BE2C (cell line): ENCODE data around the gene AGAP1.

Source experiments
- DNase-seq: peaks from one replicate; pipeline ENCODE4 v3.0.0-alpha.2; 2020
- H3K27me3 ChIP-seq: fragments of 250-450 bp; sonication (Bioruptor Pico); 2 replicates; pipeline ENCODE4 v1.5.1; 2020; ENCODE audit warnings: mild to moderate bottlenecking
- H3K36me3 ChIP-seq: fragments of 250-450 bp; sonication (Bioruptor Pico); 2 replicates; pipeline ENCODE4 v1.5.1; 2020; ENCODE audit warnings: mild to moderate bottlenecking
- H3K4me1 ChIP-seq: fragments of 250-450 bp; sonication (Bioruptor Pico); 2 replicates; pipeline ENCODE4 v1.5.1; 2020
- H3K4me3 ChIP-seq: 2 replicates; pipeline ENCODE4 v1.5.1; 2011; ENCODE audit warnings: low read depth, low read length
- H3K9me3 ChIP-seq: fragments of 250-450 bp; sonication (Bioruptor Pico); 2 replicates; pipeline ENCODE4 v1.5.1; 2020
- TF ChIP-seq, protein P1 (sequence below): IDR thresholded peaks from 2 replicates; pipeline ENCODE4 v1.5.1; 2012; ENCODE audit warnings: mild to moderate bottlenecking, low read depth, low read length

AGAP1 gene

DNA sequence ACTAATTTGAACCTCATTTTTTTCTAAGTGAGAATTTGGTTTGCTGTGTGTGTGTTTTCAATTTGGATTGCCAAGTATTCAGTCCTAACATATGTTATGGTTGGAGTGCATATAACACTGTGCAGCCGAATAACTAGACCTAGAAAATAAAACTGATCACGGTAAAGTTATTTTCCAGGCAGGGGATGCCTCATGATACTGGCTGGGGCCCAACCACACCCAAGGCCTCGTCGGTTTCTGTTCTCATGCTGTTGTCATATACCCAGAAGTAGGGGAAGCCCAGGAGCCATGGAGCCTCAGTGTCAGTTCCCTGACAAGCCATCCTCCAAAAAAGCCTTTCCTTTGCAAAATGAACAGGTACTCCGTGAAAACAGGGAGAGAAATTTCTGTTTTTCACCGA lies 514.2 kb downstream of the AGAP1 start:
- Histone ChIP-seq H3K27me3 (no peaks in the 10 kb centered on the region), H3K9me3 (no peaks in the 10 kb centered on the region), H3K4me1 (no peaks in the 10 kb centered on the region), H3K36me3 (no peaks in the 10 kb centered on the region), H3K4me3 (no peak overlapping the region)
- TF ChIP-seq, protein P1, sequence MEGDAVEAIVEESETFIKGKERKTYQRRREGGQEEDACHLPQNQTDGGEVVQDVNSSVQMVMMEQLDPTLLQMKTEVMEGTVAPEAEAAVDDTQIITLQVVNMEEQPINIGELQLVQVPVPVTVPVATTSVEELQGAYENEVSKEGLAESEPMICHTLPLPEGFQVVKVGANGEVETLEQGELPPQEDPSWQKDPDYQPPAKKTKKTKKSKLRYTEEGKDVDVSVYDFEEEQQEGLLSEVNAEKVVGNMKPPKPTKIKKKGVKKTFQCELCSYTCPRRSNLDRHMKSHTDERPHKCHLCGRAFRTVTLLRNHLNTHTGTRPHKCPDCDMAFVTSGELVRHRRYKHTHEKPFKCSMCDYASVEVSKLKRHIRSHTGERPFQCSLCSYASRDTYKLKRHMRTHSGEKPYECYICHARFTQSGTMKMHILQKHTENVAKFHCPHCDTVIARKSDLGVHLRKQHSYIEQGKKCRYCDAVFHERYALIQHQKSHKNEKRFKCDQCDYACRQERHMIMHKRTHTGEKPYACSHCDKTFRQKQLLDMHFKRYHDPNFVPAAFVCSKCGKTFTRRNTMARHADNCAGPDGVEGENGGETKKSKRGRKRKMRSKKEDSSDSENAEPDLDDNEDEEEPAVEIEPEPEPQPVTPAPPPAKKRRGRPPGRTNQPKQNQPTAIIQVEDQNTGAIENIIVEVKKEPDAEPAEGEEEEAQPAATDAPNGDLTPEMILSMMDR = no peak
- no peak for DNase-seq

DNA sequence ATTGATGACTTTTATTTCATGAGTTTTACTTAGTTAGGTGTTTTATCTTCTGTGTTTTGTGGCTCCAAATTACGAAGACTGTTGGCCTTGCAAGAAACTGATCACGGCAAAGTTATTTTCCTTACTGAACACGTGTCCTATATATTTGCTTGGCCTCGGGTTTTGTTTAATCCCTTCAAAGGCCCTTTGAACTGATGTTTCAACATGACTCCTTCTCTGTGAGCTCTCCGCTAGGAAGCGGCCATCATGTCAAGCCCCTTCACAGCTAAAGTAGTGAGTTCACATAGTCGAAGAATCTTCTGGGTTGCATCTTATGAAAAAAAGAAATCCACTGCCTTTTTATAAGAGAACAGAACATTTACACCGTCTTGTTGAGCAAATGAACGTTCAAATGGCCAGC lies 515.0 kb downstream of the AGAP1 start:
- no peak for DNase-seq
- H3K4me1 ChIP-seq = no peaks in the 10 kb centered on the region
- H3K36me3 ChIP-seq = no peaks in the 10 kb centered on the region
- no peak overlapping the region for H3K4me3 ChIP-seq
- no peaks in the 10 kb centered on the region for H3K9me3 ChIP-seq
- TF ChIP-seq, protein P1 = no peak
- H3K27me3 ChIP-seq = no peaks in the 10 kb centered on the region

DNA sequence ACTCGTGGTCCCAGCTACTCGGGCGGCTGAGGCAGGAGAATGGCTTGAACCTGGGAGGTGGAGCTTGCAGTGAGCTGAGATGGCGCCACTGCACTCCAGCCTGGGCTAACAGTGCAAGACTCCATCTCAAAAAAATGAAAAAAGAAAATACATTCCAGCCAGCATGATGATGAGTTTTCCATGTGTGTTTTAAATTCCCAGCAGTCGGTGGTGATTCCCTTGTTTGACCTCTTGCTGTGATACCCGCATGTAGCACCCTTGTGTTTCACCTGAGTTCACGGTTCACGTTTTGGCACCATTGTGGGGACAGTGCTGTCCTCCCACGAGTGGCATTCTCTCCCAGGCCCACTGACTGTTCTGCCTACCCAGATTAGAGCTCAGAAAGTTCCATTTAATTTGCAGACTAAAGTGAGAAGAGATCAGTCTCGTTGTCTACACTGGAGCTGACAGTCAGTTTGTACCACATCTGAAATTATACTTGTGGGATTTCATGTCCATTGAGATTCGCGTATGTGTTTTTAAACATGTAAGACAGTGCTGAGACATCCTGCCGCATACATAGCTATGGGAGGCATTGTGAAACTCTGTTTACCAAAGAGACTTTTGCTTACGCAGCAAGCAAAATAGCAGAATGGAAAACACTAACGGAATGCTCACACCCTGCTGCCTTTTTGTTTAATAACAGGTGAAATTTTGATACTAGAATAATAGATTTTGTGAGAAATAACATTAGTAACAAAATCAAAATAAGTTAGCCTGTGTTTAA lies 517.3 kb downstream of the AGAP1 start:
- TF ChIP-seq, protein P1 = no peak
- H3K9me3 ChIP-seq = no peaks in the 10 kb centered on the region
- no peak for DNase-seq
- no peaks in the 10 kb centered on the region for H3K4me1 ChIP-seq
- no peaks in the 10 kb centered on the region for H3K36me3 ChIP-seq
- no peaks in the 10 kb centered on the region for H3K27me3 ChIP-seq
- no peak overlapping the region for H3K4me3 ChIP-seq

DNA sequence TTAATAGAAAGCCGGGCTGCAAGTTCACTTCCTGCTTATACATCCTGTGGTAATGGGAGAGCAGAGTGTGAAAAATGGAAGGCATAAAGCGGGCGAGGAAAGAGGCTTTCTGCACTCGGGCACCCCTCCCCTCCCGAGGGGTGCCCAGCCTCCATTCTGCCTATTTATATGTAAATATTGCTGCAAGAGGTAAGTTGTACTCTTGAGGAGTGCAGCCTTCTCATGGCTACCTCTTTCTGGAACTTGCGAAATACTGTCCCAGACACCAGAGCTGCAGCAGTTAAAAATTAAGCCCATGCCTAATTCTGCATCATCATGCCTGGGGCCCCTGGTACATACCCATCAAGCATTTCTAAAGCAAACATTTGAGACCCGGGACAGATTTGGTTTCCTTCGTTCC lies 518.3 kb downstream of the AGAP1 start:
- TF ChIP-seq, protein P1 = no peak
- no peak overlapping the region for H3K4me3 ChIP-seq
- no peaks in the 10 kb centered on the region for H3K9me3 ChIP-seq
- no peaks in the 10 kb centered on the region for H3K4me1 ChIP-seq
- H3K36me3 ChIP-seq = no peaks in the 10 kb centered on the region
- H3K27me3 ChIP-seq = no peaks in the 10 kb centered on the region
- no peak for DNase-seq

DNA sequence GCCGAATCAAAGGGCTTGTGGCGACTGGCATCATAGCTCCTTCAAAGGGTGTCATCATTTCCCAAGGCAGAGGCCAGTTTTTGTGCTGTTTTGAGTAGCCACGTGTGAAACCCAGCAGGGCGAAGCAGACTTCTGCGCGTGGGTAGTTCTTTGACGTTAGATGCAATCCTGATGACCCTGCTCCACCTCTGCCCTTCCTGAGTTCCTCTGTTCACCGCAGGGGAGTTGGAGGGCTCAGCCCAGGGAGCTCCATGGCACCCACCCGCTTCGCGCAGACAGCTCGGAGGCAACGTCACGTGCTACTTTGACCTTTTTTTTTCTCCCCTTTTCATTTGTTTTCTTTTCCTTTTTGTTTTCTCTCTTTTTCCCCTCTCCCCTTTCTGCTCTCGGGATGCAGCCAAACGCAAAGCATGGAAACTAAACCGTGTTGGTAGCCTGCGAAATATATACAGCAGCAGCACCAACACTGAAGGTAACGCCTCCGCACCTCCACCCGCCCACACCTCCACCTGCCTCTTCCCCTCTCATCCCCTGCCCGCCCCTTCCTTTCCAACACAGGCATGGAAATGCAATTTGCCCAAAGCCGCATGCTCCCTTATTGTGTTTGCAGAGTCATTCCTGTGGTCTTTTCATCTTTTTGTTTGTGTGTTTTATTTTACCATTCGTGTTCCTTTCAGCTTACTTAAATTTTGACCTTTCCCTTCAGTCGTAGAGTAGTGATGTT lies 520.7 kb downstream of the AGAP1 start:
- DNase-seq = no peak
- H3K4me1 ChIP-seq = no peaks in the 10 kb centered on the region
- no peaks in the 10 kb centered on the region for H3K36me3 ChIP-seq
- no peaks in the 10 kb centered on the region for H3K27me3 ChIP-seq
- no peaks in the 10 kb centered on the region for H3K9me3 ChIP-seq
- no peak overlapping the region for H3K4me3 ChIP-seq
- TF ChIP-seq, protein P1 = no peak

DNA sequence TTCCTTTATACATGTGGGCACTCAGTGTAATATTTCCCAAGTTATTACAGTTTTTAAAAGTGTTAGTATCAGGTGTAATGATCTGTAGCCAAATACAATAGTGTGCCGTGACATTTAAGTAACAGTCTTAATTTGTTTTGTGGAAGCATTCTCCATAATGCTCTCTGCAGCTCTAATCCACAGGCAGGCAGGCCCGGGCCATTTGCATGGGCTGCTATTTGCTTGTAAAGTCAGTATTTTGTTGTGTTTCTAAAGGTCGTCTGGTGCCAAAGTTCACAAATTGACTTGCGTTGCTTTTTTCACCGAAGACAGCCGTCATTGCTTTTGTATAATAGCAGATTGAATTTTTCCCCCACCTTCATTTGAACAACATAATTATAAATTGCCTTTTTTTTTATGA lies 521.3 kb downstream of the AGAP1 start:
- H3K9me3 ChIP-seq = no peaks in the 10 kb centered on the region
- TF ChIP-seq, protein P1 = no peak
- H3K36me3 ChIP-seq = no peaks in the 10 kb centered on the region
- no peaks in the 10 kb centered on the region for H3K27me3 ChIP-seq
- no peaks in the 10 kb centered on the region for H3K4me1 ChIP-seq
- DNase-seq = no peak
- no peak overlapping the region for H3K4me3 ChIP-seq
